GM18511 (cell line): ENCODE measurements around the gene SH3RF1.
"Not testable (repeated sequence)": the region's sequence is repeated elsewhere in the genome, so short reads cannot be mapped to it uniquely, and the experiment has no call there.

Source experiments
- ATAC-seq: cut with Tn5 transposase; IDR thresholded peaks from one replicate; pipeline ENCODE4 v1.9.1; 2021; ENCODE audit warnings: mild to moderate bottlenecking, moderate library complexity; ENCODE audit not compliant: unreplicated experiment

SH3RF1 gene

DNA sequence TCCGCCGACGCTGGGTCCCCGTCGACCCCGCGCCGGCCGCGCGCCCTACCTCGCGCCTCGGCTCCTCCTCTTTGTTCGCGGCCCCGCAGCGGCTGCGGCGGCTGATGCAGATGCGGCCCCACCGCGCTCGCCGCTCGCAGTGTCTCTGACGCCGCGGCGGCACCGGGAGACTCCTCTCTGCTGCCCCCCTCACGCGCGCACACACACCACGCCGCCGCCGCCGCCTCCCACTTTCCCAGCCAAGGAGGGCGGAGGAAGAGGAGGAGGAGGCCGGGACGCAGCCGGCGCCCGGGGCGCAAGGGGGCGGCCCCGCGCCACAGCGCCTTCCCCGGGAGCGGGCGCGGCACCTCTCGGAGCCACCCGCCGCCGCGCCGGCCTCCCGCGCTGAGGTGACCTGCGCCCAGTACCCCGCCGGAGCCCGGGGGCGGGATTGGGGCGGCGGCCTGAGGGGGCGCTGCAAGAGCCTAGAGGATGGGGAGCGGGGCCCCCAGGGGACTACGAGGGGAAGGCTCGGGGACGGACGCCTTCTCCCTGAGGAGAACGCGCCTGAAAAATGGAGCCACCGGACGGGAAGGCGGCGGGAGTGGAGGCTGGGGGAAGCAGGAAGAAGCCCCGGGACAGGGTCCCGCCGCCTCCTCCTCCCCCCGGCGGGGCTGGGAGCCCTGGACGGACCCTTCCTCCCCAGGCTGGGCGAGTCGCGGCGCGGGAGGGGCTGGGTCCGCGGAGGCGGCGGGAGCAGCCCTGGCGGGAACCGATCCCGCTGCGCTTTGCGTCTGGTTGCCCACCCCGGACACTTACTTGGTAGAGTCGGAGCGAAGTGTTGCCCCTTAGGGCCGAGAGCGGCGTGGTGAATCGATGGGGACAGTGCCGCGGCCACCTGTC is at the start of gene SH3RF1:
Gene SH3RF1, minus strand, starts transcription at position 147 of the 882 bp plus-strand sequence. CDS start 1,744 bp downstream, outside the sequence.
- peak; percentile 68 for ATAC-seq

DNA sequence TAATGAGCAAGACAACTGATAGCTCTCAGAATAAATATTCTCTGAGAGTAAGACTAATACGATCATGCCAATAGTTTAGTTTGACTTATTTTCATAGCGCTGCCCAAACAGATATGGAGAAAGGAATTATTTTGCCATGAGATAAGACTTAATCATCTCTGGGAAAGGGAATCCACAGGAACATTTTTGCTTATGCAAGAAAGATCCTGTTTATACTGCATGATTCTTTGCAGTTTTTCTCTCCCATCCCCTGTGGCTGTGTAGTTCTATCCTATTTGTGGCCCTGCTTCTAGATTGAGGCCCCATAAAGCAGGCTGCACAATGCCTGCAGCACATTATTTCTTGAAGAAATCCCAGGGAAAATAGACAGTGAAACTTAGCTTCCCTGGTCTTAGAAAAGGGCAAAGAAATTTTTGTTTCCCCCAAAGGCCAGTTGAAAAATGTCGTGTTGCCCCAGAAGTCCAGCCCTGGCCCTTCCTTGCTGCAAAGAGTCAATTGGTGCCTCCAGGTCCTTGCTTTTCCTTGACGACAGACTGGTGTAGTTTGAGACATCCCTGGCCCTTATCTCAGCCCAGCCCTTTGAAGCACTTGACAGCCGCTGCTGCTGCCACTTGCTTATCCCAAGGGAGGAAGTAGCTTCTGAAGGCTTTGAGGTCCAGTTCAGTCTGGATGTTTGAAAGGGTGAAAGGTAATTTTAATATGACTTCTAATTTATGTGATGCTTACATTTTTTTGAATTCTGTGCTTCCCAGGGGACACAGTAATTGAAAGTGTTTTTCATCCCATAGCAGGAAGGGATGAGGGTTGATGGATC is 45.0 kb upstream of the SH3RF1 start:
- no peak for ATAC-seq

DNA sequence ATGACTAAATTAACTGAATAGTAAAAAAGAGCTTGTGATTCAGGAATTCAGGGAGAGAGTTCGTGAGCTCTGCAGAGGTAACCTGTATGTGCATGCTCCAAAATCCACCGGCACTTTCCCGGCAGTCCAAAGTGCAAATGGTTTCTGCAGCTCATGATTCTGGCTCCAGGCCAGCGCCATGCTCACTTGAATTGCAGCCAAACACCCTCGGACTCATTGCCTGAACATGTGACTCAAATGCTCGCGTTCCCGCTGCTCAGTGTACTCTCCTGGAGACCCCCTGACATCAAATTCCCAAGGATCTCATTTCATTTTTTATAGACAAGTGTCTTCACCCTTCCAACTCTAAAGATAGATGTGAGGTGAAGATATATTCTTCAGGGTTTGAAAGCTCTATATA is 44.1 kb upstream of the SH3RF1 start:
- ATAC-seq, result no peak

DNA sequence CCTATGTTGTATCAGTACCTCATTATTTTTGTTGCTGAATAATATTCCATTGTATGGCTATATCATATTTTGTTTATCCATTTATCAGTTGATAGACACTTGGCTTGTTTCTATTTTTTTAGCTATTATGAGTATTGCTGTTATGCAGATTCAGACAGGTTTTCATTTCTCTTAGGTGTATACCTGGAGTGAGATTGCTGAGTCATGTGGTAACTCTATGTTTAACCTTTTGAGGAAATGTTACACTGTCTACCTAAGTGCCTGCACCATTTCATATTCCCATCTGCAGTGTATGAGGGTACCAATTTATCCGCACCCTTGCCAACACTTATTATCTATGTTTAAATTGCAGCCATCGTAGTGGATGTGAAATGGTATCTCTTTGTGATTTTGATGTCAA is 43.0 kb upstream of the SH3RF1 start:
- ATAC-seq, result no peak

DNA sequence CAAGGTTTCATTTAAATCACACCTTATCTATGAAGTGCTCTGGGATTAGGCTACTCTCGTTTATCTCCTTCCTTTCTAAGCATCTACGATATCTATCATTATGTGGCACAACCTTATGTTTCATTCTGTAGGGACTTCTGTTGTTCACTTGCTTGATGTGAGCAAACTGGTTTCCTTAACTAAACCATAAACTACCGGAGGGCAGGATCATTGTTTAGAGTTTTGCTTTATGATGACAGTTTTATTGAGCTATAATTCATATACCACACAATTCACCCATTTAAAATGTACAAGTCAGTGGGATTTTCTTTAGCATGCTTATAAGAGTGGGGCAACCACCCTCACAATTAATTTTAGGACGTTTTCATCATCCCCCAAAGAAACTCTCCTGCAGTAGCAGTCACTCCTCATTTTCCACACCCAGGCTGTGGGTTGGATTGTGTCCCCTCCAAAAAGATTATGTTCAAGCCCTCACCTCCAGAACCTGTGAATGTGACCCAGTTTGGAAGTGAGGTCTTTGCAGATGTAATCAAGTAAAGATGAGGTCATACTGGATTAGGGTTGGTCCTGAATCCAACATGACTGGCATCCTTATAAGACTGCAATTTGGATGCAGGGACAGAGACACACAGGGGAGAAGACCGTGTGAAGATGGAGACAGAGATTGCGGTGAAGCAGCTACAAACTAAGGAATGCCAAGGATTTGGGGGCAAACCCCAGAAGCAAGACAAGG is 42.1 kb upstream of the SH3RF1 start:
- ATAC-seq, result no peak

DNA sequence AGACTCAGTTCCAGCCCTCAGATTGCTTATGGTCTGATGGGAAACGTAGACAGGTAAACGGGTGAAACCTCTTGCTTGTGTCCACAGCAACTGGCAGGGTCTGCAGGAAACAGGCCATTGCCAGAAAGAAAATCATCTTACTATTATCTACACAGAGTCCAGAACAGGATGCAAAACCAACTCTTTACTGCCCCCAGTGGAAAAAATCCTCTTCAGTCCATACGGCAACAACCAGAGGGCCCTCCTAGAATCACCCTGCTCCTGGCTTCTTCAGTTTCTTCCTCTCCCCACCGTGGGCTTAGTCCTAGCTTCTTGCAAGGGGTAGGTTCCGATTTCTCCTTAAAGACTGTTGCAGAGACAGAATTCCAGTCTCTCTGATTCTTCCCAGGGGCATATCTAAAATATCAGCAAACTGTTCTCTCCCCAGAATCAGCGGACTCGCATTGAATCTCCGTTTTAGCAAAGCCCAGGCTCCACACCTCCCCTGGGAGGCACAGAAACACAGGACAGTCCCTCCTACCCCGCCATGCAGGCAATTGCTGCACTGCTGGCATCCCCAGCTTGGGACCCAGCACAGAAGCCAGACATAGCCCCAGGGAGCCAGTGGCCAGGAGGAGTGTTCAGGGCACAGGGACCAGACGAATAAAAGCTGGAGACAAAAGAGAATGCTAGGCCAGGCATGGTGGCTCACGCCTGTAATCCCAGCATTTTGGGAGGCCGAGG is 41.0 kb upstream of the SH3RF1 start:
- peak; percentile 95 for ATAC-seq

DNA sequence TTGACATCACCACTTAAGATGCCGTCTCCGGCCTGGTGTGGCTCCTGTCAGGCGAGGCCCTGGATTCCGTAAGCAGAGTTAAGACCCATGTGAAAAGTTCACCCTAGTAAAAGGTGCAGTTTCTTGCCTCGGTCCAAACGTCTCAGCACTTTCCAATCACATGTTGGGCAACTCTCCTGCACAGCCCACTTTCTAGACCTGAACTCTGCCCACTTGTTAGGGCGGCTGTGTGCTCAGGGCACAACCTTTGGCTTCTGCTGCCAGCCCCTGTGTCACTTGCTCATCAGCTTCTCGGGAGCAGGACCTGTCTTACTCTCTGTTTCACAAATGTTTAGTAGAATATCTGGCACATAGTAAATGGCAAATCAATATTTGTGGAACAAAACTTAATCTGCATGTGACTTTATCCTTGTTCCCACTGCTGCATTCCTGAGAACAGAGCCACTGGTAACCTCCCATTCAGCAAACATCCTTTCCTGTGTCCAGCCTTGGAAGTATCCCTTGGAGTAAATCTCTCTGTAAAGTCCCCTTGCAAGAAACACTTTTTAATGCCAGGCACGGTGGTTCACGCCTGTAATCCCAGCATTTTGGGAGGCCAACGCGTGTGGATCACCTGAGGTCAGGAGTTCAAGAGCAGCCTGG is 38.7 kb upstream of the SH3RF1 start:
- ATAC-seq, result no peak

DNA sequence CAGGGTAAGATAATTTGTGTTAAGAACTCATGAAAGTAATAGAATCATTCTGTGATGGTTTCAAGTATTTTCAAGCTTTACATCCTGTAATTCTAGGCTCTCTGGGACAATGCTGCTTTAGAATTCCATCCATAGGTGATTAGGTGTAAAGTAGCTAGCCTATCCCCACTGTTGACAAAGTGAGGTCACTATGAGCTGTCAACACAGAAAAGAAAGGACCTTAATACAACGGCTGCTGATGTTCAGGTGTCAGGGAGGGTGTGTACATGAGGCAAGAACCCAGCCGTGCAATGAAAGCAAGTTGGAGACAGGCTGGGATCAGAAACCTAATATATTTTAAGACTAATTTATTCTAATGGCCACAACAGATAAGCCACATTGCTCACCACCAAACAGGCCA is 36.8 kb upstream of the SH3RF1 start:
- no peak for ATAC-seq

DNA sequence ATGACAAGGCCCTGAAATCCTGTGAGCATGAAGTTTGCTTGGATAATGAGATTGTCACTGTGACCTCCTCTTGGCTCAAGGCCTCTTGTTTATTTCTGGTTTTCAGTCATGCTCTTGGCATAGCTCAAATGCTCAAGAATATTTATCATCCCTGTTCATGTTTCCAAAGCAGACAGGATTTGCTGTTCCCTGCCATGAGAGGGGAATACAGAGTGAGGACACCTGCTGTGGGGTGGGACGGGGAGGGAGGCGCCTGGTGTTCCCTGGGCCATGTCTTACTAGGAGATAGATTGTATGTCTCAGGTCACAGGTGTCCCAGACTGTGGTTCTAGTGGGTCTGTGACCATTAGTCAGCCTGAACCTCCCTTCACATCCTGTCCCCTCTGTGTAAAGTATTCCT is 34.9 kb upstream of the SH3RF1 start:
- no peak for ATAC-seq

DNA sequence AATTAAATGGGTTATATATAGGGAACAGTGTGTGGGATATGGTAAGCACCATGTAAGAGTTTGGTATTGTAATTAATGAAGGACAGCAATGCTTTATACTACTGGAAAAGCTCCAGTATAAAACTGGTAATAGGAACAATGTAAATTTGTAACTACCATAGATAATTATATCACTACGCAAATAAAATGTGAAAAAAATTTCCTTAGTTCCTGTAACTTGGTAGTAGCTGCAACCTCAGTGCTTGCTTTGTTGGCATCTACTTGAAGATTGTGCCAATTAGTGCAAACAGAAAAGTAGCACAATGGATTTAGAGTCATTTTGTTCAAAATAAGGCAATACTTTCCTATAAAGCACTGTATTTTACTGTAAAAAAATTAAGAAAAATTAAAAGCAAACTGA is 34.4 kb upstream of the SH3RF1 start:
- no peak for ATAC-seq

DNA sequence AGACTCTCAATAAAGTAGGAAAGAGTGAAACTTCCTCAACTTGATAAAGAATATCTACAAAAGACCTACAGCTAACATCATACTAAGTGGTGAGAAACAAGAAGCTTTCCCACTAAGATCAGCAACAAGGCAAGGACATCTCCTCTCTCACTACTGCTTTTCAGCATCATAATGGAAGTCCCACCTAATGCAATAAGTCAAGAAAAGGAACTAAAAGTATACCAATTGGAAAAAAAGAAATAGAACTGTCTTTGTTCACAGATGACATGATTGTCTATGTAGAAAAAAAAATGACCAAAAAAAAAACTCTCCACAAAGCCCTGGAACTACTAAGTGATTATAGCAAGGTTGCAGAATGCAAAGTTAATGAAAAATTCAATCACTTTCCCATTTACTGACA is 25.1 kb upstream of the SH3RF1 start:
- no peak for ATAC-seq

DNA sequence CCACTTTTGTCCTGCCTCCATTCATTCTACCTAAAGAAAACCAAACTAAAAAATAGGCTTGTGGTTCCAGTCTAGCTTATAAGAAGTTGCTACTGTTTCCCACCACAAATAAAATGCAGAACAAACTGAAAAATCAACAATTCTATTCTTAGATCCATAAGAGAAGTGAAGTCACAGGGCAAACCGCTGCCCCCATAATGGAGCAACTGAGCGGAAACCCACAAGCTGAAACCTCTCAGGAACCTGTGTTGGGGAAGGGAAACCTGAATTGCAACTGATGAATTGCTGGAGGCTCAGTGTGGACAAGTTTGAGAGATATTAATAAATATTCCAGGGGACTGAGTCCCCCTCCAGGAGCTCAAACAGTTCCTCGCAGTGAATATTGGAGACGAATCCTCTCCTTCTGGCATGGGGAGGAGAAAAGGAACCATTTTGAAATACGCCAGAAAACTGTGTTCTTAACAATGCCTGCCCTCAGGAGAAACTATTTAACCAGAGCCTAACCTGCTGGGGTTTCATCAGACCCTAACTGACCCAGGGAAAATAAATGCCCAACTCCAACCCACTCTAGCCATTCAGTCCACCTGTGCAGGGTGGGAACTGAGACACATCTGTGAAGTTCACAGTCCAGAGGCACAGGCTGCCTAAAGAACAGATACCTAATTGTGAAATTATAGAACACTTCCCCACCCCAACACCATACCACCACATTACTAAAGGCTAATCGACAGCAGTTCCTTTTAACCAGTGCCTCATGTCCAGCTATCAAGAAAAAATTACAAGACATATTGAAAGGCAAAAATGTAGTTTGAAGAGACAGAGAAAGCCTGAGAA is 22.8 kb upstream of the SH3RF1 start:
- peak; percentile 94 for ATAC-seq

DNA sequence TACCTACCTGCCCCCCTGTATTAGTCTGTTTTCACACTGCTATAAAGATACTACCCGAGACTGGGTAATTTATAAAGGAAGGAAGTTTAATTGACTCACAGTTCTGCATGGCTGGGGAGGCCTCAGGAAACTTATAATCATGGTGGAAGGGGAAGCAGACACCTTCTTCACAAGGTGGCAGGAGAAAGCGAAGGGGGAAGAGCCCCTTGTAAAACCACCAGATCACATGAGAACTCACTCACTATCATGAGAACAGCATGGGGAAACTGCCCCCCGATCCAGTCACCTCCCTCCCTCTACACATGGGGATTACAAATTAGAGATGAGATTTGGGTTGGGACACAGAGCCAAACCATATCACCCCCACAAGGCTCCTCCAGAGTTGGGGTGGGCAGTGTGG is 17.2 kb upstream of the SH3RF1 start:
- not testable (repeated sequence) for ATAC-seq

DNA sequence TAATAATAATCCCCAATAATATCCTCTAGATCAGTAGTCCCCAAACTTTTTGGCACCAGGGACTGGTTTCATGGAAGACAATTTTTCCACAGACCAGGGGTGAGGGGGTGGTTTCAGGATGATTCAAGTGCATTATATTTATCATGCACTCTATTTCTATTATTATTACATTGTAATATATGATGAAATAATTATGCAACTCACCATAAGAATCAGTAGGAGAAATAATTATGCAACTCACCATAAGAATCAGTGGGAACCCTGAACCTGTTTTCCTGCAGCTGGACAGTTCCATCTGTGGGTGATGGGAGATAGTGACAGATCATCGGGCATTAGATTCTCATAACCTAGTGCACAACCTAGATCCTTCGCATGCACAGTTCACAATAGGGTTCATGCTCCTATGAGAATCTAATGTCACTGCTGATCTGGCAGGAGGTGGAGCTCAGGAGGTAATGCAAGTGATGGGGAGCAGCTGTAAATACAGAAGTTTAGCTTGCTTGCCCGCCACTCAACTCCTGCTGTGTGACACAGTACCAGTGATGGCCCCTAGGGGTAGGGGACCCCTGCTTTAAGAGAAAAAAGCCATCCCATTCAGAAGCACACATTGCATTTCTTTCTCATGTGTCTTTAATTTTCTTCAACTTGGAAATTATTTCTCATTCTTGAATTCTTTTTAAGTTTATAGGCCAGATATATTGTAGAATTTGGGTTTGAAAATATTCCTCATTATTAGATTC is 16.0 kb upstream of the SH3RF1 start:
- ATAC-seq, result no peak

DNA sequence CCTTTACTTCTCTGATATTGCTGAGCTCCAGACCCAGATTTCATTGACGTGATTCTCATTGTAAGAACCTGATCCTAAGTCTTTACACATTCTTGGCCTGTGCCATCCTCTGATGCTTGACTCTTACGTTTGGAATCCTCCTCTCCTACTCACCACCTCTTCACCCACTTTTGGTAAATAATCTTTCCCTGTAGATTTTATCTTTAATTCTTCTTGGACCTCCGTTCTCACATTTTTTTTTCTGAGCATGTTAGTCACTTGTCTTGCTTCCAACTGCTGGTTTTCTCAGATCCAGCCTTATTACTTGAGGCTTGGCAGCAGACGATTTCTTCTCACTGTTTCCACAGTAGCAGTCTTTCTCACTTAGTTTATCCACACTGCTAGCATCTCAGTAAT is 12.4 kb upstream of the SH3RF1 start:
- ATAC-seq, result no peak

DNA sequence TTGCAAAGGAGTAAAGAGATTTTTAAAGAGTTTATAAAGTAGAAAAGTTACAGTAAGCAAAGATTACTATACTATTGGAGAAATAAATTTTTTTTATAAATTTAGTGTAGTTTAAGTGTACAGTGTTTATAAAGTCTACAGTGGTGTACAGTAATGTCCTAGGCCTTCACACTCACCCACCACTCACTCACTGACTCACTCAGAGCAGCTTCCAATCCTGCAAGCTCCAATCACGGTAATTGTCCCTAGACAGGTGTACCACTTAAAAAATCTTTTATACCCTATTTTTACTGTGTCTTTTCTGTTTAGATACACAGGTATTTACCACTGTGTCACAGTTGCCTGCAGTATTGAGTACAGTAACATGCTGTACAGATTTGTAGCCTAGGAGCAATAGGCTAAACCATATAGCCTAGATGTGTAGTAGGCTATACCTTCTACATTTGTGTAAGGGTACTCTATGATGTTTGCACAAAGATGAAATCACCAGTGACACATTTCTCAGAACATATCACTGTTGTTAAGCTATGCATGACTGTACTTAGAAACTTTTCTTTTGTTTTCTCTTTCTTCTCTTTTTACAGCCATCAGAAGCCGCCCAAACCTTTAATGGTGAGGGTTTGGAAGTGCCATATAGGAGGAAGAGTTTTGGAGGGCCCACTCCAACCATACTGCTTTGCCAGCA is 11.8 kb upstream of the SH3RF1 start:
- no peak for ATAC-seq

DNA sequence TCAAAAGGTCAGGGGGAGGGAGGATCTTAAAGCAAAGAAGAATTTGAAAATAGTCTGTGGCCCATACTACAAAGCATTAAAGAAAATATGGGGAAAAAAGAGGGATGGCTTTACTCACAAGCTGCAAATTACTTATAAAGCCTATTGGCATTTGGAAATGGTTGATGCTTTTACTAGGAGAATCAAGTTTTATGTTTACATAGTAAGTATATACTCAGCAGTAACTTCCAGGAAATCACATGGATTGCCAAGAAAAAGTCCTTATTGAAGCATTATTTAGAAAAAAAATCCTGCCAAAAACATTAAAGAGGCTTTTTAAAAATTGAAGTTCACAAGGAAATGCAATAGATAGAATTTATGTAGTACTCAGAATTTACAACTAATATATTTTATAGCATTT is 8.4 kb upstream of the SH3RF1 start:
- no peak for ATAC-seq

DNA sequence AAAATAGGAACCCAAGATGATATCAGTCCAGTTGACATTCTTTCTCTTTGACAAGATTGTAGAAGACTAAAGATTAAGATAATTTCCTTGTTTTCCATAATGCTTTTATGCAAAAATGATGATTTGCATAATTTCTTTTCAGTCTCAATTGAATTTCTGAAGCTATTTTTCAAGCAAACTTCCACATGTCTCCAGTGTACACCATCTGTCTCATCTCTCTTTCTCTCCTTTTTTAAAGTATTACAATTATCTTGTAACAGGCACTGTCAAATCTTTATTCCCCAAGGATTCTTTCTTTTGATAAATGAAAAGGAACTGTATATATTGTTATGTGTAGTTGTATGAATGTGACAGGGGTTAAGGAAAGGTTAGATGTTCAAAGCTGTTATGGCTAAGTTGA is 7.9 kb upstream of the SH3RF1 start:
- no peak for ATAC-seq
